ENCODE measurements around the gene ZKSCAN8.

The ZKSCAN8 gene

DNA sequence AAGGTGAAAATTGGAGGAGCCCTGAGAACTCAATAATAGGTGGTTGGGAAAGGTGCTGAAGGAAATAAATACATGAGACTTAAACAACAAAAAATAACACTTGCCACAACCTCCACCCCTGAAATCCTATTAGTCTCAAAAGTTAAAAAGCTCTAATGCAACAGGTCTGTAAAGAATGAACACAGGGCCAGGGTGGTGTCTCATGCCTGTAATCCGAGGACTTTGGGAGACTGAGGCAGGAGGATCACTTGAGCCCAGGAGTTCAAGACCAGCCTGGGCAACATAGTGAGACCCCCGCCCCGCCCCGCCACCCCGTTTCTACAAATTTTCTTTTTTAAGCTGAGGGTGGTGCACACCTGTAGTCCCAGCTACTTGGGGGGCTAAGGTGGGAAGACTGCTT lies 1.1 kb upstream of the ZKSCAN8 start:
- Histone ChIP-seq H3K4me3 (replicated peaks; ENCODE audit: insufficient read depth, low read length) (no peak overlapping the region), H3K27ac (replicated peaks) (no peak overlapping the region), H3K27me3 (ENCODE audit: insufficient read depth, poor library complexity, severe bottlenecking) (no peaks in the 10 kb centered on the region)
- no peak for DNase-seq (ENCODE audit: low read depth in 1 of 2, low spot score in 1 of 2)
- TF ChIP-seq POLR2AphosphoS5 (IDR thresholded peaks at IDR 0.05; ENCODE audit: low read depth) (no peak), GABPA (IDR thresholded peaks at IDR 0.05; ENCODE audit: low read depth) (no peak), SPI1 (IDR thresholded peaks at IDR 0.05; ENCODE audit: borderline replicate concordance, low read depth) (no peak)
- TF ChIP-seq, protein P1, sequence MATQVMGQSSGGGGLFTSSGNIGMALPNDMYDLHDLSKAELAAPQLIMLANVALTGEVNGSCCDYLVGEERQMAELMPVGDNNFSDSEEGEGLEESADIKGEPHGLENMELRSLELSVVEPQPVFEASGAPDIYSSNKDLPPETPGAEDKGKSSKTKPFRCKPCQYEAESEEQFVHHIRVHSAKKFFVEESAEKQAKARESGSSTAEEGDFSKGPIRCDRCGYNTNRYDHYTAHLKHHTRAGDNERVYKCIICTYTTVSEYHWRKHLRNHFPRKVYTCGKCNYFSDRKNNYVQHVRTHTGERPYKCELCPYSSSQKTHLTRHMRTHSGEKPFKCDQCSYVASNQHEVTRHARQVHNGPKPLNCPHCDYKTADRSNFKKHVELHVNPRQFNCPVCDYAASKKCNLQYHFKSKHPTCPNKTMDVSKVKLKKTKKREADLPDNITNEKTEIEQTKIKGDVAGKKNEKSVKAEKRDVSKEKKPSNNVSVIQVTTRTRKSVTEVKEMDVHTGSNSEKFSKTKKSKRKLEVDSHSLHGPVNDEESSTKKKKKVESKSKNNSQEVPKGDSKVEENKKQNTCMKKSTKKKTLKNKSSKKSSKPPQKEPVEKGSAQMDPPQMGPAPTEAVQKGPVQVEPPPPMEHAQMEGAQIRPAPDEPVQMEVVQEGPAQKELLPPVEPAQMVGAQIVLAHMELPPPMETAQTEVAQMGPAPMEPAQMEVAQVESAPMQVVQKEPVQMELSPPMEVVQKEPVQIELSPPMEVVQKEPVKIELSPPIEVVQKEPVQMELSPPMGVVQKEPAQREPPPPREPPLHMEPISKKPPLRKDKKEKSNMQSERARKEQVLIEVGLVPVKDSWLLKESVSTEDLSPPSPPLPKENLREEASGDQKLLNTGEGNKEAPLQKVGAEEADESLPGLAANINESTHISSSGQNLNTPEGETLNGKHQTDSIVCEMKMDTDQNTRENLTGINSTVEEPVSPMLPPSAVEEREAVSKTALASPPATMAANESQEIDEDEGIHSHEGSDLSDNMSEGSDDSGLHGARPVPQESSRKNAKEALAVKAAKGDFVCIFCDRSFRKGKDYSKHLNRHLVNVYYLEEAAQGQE (IDR thresholded peaks at IDR 0.05; ENCODE audit: insufficient replicate concordance, low read depth): no peak
- TF ChIP-seq, protein P2, sequence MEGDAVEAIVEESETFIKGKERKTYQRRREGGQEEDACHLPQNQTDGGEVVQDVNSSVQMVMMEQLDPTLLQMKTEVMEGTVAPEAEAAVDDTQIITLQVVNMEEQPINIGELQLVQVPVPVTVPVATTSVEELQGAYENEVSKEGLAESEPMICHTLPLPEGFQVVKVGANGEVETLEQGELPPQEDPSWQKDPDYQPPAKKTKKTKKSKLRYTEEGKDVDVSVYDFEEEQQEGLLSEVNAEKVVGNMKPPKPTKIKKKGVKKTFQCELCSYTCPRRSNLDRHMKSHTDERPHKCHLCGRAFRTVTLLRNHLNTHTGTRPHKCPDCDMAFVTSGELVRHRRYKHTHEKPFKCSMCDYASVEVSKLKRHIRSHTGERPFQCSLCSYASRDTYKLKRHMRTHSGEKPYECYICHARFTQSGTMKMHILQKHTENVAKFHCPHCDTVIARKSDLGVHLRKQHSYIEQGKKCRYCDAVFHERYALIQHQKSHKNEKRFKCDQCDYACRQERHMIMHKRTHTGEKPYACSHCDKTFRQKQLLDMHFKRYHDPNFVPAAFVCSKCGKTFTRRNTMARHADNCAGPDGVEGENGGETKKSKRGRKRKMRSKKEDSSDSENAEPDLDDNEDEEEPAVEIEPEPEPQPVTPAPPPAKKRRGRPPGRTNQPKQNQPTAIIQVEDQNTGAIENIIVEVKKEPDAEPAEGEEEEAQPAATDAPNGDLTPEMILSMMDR (IDR thresholded peaks at IDR 0.05; ENCODE audit: insufficient read depth, low read length): no peak

DNA sequence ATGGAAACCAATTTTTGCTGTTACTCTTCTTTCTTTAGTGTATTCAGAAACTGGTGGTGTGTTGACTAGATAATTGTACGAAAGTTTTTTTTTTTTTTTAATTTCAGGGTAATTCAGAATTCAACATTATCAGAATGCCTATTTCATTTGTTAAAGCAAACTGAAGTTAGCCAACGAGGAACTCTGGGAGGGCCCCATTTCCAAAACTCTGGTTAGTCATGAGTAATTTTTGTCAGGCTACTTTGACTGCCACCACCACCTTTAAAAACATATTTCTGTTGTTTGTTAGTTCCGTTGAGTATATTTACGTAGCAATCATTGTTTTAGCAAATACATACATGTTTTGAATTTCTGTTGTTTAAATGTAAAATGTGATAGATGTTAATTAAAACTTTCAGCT lies 763 bp downstream of the ZKSCAN8 start:
- Histone ChIP-seq H3K27ac (replicated peaks) (peak overlapping the region; percentile 62), H3K27me3 (ENCODE audit: insufficient read depth, poor library complexity, severe bottlenecking) (no peaks in the 10 kb centered on the region), H3K4me3 (replicated peaks; ENCODE audit: insufficient read depth, low read length) (peak overlapping the region; percentile 96)
- TF ChIP-seq, protein P1 (IDR thresholded peaks at IDR 0.05; ENCODE audit: insufficient replicate concordance, low read depth): no peak
- TF ChIP-seq SPI1 (IDR thresholded peaks at IDR 0.05; ENCODE audit: borderline replicate concordance, low read depth) (no peak), GABPA (IDR thresholded peaks at IDR 0.05; ENCODE audit: low read depth) (no peak), POLR2AphosphoS5 (IDR thresholded peaks at IDR 0.05; ENCODE audit: low read depth) (no peak)
- TF ChIP-seq, protein P2 (IDR thresholded peaks at IDR 0.05; ENCODE audit: insufficient read depth, low read length): no peak
- DNase-seq (ENCODE audit: low read depth in 1 of 2, low spot score in 1 of 2): no peak

DNA sequence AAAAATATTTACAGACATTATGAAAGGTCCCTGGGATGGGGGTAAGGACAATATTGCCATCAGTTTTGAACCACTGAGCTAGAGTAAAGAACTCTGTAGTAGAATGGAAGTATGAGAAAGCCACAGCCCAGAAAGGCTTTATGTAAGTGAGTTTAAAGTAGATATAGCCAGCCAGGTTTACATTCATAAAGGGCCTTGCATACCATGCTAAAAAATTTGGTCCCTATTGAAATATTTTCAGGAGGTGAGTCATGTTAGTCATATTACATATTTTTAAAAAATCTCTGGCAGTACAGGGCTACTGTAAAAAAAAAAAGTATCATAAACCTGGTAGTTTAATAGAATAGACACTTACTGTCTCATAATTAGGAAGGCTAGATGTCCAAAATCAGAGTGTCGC lies 3.5 kb downstream of the ZKSCAN8 start:
- no peak for DNase-seq (ENCODE audit: low read depth in 1 of 2, low spot score in 1 of 2)
- Histone ChIP-seq H3K4me3 (replicated peaks; ENCODE audit: insufficient read depth, low read length) (no peak overlapping the region), H3K27me3 (ENCODE audit: insufficient read depth, poor library complexity, severe bottlenecking) (no peaks in the 10 kb centered on the region), H3K27ac (replicated peaks) (no peak overlapping the region)
- TF ChIP-seq POLR2AphosphoS5 (IDR thresholded peaks at IDR 0.05; ENCODE audit: low read depth) (no peak), SPI1 (IDR thresholded peaks at IDR 0.05; ENCODE audit: borderline replicate concordance, low read depth) (no peak), GABPA (IDR thresholded peaks at IDR 0.05; ENCODE audit: low read depth) (no peak)
- TF ChIP-seq, protein P2 (IDR thresholded peaks at IDR 0.05; ENCODE audit: insufficient read depth, low read length): no peak
- TF ChIP-seq, protein P1 (IDR thresholded peaks at IDR 0.05; ENCODE audit: insufficient replicate concordance, low read depth): no peak
